Fibroblast of skin of right quadriceps (primary cell): ENCODE measurements around the gene MYO5A.
"Not testable (repeated sequence)": the region's sequence is repeated elsewhere in the genome, so short reads cannot be mapped to it uniquely, and the experiment has no call there.

Experiments used
- DNase-seq: peaks from one replicate; pipeline ENCODE4 v3.0.0-alpha.2; 2013

Gene MYO5A

GRCh38 chr15:52540374-52541012 lies 11.8 kb upstream of the MYO5A start:
- no peak for DNase-seq

- DNase-seq: no peak
These were observed 8.8 kb upstream of the MYO5A start for GRCh38 chr15:52537459-52537858.

- no peak for DNase-seq
These were observed 3.7 kb upstream of the MYO5A start for GRCh38 chr15:52532427-52532826.

GRCh38 chr15:52529940-52530339 lies 1.3 kb upstream of the MYO5A start:
- no peak for DNase-seq

- no peak for DNase-seq
These were observed 753 bp upstream of the MYO5A start for GRCh38 chr15:52529341-52529924.

- peak; percentile 9 for DNase-seq
These were observed 643 bp downstream of the MYO5A start for GRCh38 chr15:52527911-52528563.

- DNase-seq: no peak
These were observed 1.3 kb downstream of the MYO5A start for GRCh38 chr15:52527196-52527910.

GRCh38 chr15:52524223-52525136 lies 4.2 kb downstream of the MYO5A start:
- DNase-seq: no peak

- DNase-seq: no peak
These were observed 5.0 kb downstream of the MYO5A start for GRCh38 chr15:52523647-52524046.

- DNase-seq: peak; percentile 75
These were observed 5.5 kb downstream of the MYO5A start for GRCh38 chr15:52523192-52523591.

- DNase-seq: no peak
These were observed 7.0 kb downstream of the MYO5A start for GRCh38 chr15:52521682-52522081.

GRCh38 chr15:52520421-52520820 lies 8.3 kb downstream of the MYO5A start:
- no peak for DNase-seq

- no peak for DNase-seq
These were observed 10.0 kb downstream of the MYO5A start for GRCh38 chr15:52518487-52519371.

GRCh38 chr15:52517014-52517413 lies 11.7 kb downstream of the MYO5A start:
- DNase-seq: no peak

GRCh38 chr15:52515343-52515742 lies 13.3 kb downstream of the MYO5A start:
- DNase-seq: no peak

GRCh38 chr15:52514482-52514881 lies 14.2 kb downstream of the MYO5A start:
- no peak for DNase-seq

- not testable (repeated sequence) for DNase-seq
These were observed 15.8 kb downstream of the MYO5A start for GRCh38 chr15:52512869-52513268.

- no peak for DNase-seq
These were observed 17.6 kb downstream of the MYO5A start for GRCh38 chr15:52511084-52511483.

GRCh38 chr15:52509500-52510245 lies 19.0 kb downstream of the MYO5A start:
- no peak for DNase-seq

GRCh38 chr15:52506549-52506948 lies 22.1 kb downstream of the MYO5A start:
- DNase-seq: no peak

- no peak for DNase-seq
These were observed 23.5 kb downstream of the MYO5A start for GRCh38 chr15:52505151-52505550.
